Fibroblast of pulmonary artery (primary cell): ENCODE data around the gene UBE2J1.

Source experiments
- DNase-seq: peaks from one replicate; pipeline ENCODE4 v3.0.0-alpha.2; 2010; ENCODE audit warnings: low read depth
- H3K4me3 ChIP-seq: replicated peaks from 2 replicates; pipeline ENCODE4 v1.5.1; 2011; ENCODE audit warnings: low read depth, mild to moderate bottlenecking, control low read depth, low read length, moderate library complexity
- CTCF ChIP-seq: IDR thresholded peaks from 2 replicates; pipeline ENCODE4 v1.5.1; 2011; ENCODE audit warnings: mild to moderate bottlenecking, control low read depth, low read length, inconsistent platforms; ENCODE audit errors: missing control alignments

Gene UBE2J1

GRCh38 chr6:89282749-89283148 is 69.8 kb downstream of the UBE2J1 start:
- DNase-seq: no peak
- H3K4me3 ChIP-seq: no peak overlapping the region
- TF ChIP-seq CTCF: no peak

- H3K4me3 ChIP-seq: no peak overlapping the region
- peak; percentile 55 for DNase-seq
- TF ChIP-seq CTCF: peak; percentile 50
Measured at GRCh38 chr6:89281779-89282246, 70.7 kb downstream of the UBE2J1 start.

GRCh38 chr6:89278956-89279355 is 73.6 kb downstream of the UBE2J1 start:
- TF ChIP-seq CTCF: no peak
- DNase-seq: no peak
- H3K4me3 ChIP-seq: no peak overlapping the region
